Measurements from ENCODE around the gene GPS2. TPM values are rescaled to one million over a fixed set of nuclear protein-coding genes. Genes with fewer than 3 reads are reported as not detected.
A peak's percentile ranks its signal among the peaks of the same experiment; 100 is the strongest.

GPS2 gene
- total RNA-seq, 4 donors from 2014 or later, result 77.4 to 123 (median 87.0) TPM

- TF ChIP-seq POLR2A (IDR thresholded peaks at IDR 0.05) (peak in 1 of 2 donors; percentile 14), POLR2AphosphoS5 (IDR thresholded peaks at IDR 0.05) (no peak)
- peak in 1 of 2 donors; percentile 89 for DNase-seq (ENCODE audit: low spot score in 2 of 2)
- H3K9me3 ChIP-seq, result no peaks in the 10 kb centered on the region
- H3K27ac ChIP-seq, result peak overlapping the region; percentile 96
- peaks cover 45% of the 10 kb centered on the region for H3K36me3 ChIP-seq
- peak overlapping the region; percentile 86 for H3K4me3 ChIP-seq
- H3K27me3 ChIP-seq, result no peaks in the 10 kb centered on the region
- WGBS, result under 1% methylated on average over 14 of the region's 14 CpGs
- peaks cover 49% of the 10 kb centered on the region for H3K4me1 ChIP-seq
Measured at GRCh38 chr17:7308625-7309433, 6.3 kb downstream of the GPS2 start.

DNA sequence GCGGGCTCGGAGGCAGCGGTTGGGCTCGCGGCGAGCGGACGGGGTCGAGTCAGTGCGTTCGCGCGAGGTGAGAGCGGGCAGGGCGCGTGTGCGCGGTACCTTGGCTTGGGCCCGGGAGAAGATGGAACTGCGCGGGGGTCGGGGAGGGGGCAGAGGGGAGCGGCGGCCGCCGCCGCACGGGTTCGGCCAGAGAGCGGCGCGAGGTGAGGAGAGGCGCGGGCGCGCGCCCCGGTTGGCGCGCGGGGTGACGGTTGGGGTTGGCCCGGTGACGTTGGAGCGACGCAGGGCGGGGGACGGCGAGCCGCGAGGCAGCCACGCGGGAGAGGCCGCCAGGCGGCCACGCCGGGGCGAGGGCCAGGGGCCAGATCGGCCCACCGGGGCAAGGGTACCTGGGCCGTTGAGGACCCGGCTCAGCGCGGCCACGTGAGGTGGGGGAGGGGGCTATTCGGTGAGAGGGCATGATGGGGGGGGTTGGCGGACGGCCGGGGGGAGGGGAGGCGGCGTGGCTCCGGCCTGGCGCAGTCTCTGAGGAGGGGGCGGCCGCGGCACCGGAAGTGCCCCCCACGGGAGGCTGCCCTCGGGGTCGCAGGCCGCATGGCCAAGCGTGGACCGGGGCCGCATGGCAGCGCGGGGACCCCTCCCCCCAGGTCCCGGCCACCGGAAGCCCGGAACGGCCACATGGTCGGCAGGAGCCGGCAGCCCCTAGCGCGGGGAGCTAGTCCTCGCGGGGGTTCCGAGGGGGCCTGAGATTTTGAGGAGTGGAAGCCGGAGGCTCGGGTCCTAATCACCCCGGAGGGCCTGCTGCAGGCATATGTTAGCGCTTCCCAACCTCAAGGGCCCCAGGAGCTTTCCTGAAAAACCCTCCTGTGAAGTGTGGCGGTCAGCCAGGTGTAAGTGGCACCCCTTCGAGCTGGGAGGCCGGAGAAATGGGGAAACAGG lies 7.2 kb downstream of the GPS2 start:
- Histone ChIP-seq H3K27ac (peak overlapping the region; percentile 96), H3K36me3 (peaks cover 36% of the 10 kb centered on the region), H3K9me3 (no peaks in the 10 kb centered on the region), H3K27me3 (no peaks in the 10 kb centered on the region), H3K4me1 (peaks cover 40% of the 10 kb centered on the region), H3K4me3 (peak overlapping the region; percentile 86)
- WGBS, result 1% methylated on average over 22 of the region's 104 CpGs
- peak in 1 of 2 donors; percentile 88 for DNase-seq (ENCODE audit: low spot score in 2 of 2)
- TF ChIP-seq, protein P1, sequence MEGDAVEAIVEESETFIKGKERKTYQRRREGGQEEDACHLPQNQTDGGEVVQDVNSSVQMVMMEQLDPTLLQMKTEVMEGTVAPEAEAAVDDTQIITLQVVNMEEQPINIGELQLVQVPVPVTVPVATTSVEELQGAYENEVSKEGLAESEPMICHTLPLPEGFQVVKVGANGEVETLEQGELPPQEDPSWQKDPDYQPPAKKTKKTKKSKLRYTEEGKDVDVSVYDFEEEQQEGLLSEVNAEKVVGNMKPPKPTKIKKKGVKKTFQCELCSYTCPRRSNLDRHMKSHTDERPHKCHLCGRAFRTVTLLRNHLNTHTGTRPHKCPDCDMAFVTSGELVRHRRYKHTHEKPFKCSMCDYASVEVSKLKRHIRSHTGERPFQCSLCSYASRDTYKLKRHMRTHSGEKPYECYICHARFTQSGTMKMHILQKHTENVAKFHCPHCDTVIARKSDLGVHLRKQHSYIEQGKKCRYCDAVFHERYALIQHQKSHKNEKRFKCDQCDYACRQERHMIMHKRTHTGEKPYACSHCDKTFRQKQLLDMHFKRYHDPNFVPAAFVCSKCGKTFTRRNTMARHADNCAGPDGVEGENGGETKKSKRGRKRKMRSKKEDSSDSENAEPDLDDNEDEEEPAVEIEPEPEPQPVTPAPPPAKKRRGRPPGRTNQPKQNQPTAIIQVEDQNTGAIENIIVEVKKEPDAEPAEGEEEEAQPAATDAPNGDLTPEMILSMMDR (IDR thresholded peaks at IDR 0.05), result peak in 1 of 2 donors; percentile 25
- no peak for TF ChIP-seq POLR2A (IDR thresholded peaks at IDR 0.05)

- WGBS, result under 1% methylated on average over 58 of the region's 64 CpGs
- H3K36me3 ChIP-seq, result peaks cover 28% of the 10 kb centered on the region
- H3K9me3 ChIP-seq, result no peaks in the 10 kb centered on the region
- H3K4me1 ChIP-seq, result peaks cover 36% of the 10 kb centered on the region
- no peaks in the 10 kb centered on the region for H3K27me3 ChIP-seq
- TF ChIP-seq POLR2AphosphoS5 (IDR thresholded peaks at IDR 0.05) (peak; percentile 47 to 59 (median 56)), EP300 (IDR thresholded peaks at IDR 0.05) (no peak), POLR2A (IDR thresholded peaks at IDR 0.05) (peak; percentile 52 to 81)
- DNase-seq (ENCODE audit: low spot score in 2 of 2), result peak; percentile 100
- peak within 1 kb of the TSS; percentile 96 for H3K27ac ChIP-seq
- H3K4me3 ChIP-seq, result peak within 1 kb of the TSS; percentile 86
Measured at GRCh38 chr17:7306911-7307685, 8.1 kb downstream of the GPS2 start, which contains the start of gene EIF5A. Gene EIF5A, plus strand, starts transcription at chr17:7307628. Its CDS starts 2,008 bp downstream, at chr17:7309636.

GRCh38 chr17:7304179-7304578 lies 11.0 kb downstream of the GPS2 start:
- Histone ChIP-seq H3K36me3 (no peaks in the 10 kb centered on the region), H3K27me3 (no peaks in the 10 kb centered on the region), H3K9me3 (no peaks in the 10 kb centered on the region), H3K4me3 (no peak overlapping the region), H3K27ac (no peak overlapping the region), H3K4me1 (peaks cover 10% of the 10 kb centered on the region)
- WGBS, result 90% methylated on average over 7 of the region's 7 CpGs
- DNase-seq (ENCODE audit: low spot score in 2 of 2), result no peak
- TF ChIP-seq, protein P1 (IDR thresholded peaks at IDR 0.05), result no peak
- TF ChIP-seq POLR2A (IDR thresholded peaks at IDR 0.05), result no peak
- no peak for TF ChIP-seq EP300 (IDR thresholded peaks at IDR 0.05)
- no peak for TF ChIP-seq POLR2AphosphoS5 (IDR thresholded peaks at IDR 0.05)

GRCh38 chr17:7296189-7296861 lies 18.8 kb downstream of the GPS2 start:
- H3K9me3 ChIP-seq, result no peaks in the 10 kb centered on the region
- WGBS, result 6% methylated on average over 30 of the region's 51 CpGs
- peak overlapping the region; percentile 20 for H3K4me3 ChIP-seq
- TF ChIP-seq, protein P1 (IDR thresholded peaks at IDR 0.05), result peak; percentile 91 to 95
- TF ChIP-seq EP300 (IDR thresholded peaks at IDR 0.05), result no peak
- peak in 1 of 3 donors; percentile 61 for TF ChIP-seq POLR2AphosphoS5 (IDR thresholded peaks at IDR 0.05)
- no peak for TF ChIP-seq POLR2A (IDR thresholded peaks at IDR 0.05)
- H3K27me3 ChIP-seq, result peaks cover 36% of the 10 kb centered on the region
- no peaks in the 10 kb centered on the region for H3K36me3 ChIP-seq
- H3K27ac ChIP-seq, result peak overlapping the region; percentile 7
- peaks cover 55% of the 10 kb centered on the region for H3K4me1 ChIP-seq
- DNase-seq (ENCODE audit: low spot score in 2 of 2), result peak in 1 of 2 donors; percentile 90
